SK-N-MC (cell line): ENCODE measurements around the gene FCHSD2.

Experiments used
- DNase-seq: peaks from one replicate; pipeline ENCODE4 v3.0.0-alpha.2; 2011; ENCODE audit warnings: low read depth, low spot score
- H3K27ac ChIP-seq: fragments of 200-600 bp; sonication (generic); 2 replicates; pipeline ENCODE4 v1.5.1; 2016; ENCODE audit warnings: mixed run types
- H3K36me3 ChIP-seq: fragments of 200-600 bp; sonication (generic); 2 replicates; pipeline ENCODE4 v1.6.1; 2017; ENCODE audit warnings: antibody characterized with exemption, low read length, mixed read lengths; ENCODE audit not compliant: insufficient read depth
- H3K4me3 ChIP-seq: fragments of 200-600 bp; sonication (generic); 2 replicates; pipeline ENCODE4 v1.5.1; 2016
- H3K9ac ChIP-seq: fragments of 200-600 bp; sonication (generic); 2 replicates; pipeline ENCODE4 v1.8.0; 2017; ENCODE audit warnings: mixed run types, mixed read lengths; ENCODE audit not compliant: insufficient read length
- H3K9me3 ChIP-seq: fragments of 200-600 bp; sonication (generic); 2 replicates; pipeline ENCODE4 v1.6.1; 2017; ENCODE audit warnings: low read depth, mild to moderate bottlenecking, antibody characterized with exemption, low read length, moderate library complexity, mixed read lengths
- EZH2 ChIP-seq: fragments of 200-600 bp; sonication (generic); IDR thresholded peaks from one replicate; pipeline ENCODE4 v1.6.1; 2017; ENCODE audit warnings: antibody characterized with exemption
- FOXP2 ChIP-seq: optimal IDR thresholded peaks from 2 replicates; pipeline ENCODE3; 2011; ENCODE audit warnings: mild to moderate bottlenecking, moderate library complexity; ENCODE audit not compliant: insufficient read depth; ENCODE audit errors: extremely low read length, control extremely low read depth
- POLR2AphosphoS5 ChIP-seq: IDR thresholded peaks from 2 replicates; pipeline ENCODE4 v1.6.1; 2012; ENCODE audit warnings: mild to moderate bottlenecking, low read depth, low read length, borderline replicate concordance

Gene FCHSD2

DNA sequence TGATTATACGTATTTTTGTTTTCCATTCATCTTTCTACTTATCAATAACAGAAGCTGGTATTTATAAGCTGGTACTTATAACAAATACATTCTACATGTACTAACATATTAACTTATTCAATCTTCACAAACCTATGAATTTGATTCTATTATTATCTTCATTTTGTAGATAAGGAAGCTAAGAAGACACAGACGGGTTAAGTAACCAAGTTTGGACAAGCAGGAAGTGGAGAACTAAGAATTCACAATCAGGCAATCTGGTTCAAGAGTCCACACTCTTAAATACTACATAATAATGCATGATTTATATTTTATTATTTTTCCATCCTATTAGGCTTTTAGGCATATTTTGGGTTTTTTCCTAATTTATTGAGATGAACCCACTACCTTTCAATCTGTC is 25.0 kb downstream of the FCHSD2 start:
- Histone ChIP-seq H3K4me3 (no peak overlapping the region), H3K9ac (no peak overlapping the region), H3K27ac (no peak overlapping the region), H3K9me3 (no peaks in the 10 kb centered on the region), H3K36me3 (peaks cover 85% of the 10 kb centered on the region)
- no peak for TF ChIP-seq FOXP2
- TF ChIP-seq EZH2 = no peak
- no peak for TF ChIP-seq POLR2AphosphoS5
- no peak for DNase-seq

DNA sequence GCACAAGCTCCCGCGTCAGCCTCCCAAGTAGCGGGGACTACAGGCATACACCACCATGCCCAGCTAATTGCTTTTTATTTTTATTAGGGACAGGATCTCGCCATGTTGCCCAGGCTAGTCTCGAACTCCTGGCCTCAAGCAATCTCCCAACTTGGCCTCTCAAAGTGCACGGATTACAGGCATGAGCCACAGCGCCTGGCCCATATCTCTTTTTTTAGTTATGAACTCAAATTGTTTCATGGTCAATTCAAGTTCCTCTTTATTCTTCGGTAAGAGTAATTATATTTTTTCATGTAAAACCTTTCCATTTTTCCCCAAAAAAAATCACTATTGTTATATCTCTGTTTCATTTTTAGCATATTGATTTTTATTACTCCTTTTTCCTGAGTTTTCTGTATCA is 25.5 kb downstream of the FCHSD2 start:
- TF ChIP-seq POLR2AphosphoS5 (no peak), EZH2 (no peak)
- Histone ChIP-seq H3K9ac (no peak overlapping the region), H3K4me3 (no peak overlapping the region), H3K36me3 (peaks cover 86% of the 10 kb centered on the region), H3K27ac (no peak overlapping the region), H3K9me3 (no peaks in the 10 kb centered on the region)
- DNase-seq = no peak

DNA sequence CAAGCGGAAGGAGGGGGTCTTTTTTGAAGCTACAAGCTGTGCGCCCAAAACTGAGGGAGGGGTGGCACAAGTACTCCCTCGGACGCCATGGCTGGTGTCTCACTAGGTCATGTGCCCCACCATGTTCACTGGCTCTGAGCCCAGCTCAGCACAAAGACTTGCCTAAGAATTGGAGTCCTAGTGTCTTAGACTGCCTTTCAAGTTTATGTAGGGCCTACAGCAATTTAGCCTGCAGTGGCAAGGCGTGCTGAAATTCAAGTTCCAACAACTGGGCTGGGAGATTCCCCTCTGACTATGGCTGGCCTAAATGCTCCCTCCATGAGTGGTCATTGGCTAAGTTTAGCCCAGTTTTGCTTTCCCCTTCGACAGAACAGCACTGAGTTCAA is 27.3 kb downstream of the FCHSD2 start:
- Histone ChIP-seq H3K4me3 (no peak overlapping the region), H3K36me3 (peaks cover 77% of the 10 kb centered on the region), H3K27ac (no peak overlapping the region), H3K9ac (no peak overlapping the region), H3K9me3 (peaks cover 7% of the 10 kb centered on the region; the same call in 1 of the 2 replicates)
- no peak for TF ChIP-seq POLR2AphosphoS5
- no peak for TF ChIP-seq FOXP2
- no peak for TF ChIP-seq EZH2
- no peak for DNase-seq

DNA sequence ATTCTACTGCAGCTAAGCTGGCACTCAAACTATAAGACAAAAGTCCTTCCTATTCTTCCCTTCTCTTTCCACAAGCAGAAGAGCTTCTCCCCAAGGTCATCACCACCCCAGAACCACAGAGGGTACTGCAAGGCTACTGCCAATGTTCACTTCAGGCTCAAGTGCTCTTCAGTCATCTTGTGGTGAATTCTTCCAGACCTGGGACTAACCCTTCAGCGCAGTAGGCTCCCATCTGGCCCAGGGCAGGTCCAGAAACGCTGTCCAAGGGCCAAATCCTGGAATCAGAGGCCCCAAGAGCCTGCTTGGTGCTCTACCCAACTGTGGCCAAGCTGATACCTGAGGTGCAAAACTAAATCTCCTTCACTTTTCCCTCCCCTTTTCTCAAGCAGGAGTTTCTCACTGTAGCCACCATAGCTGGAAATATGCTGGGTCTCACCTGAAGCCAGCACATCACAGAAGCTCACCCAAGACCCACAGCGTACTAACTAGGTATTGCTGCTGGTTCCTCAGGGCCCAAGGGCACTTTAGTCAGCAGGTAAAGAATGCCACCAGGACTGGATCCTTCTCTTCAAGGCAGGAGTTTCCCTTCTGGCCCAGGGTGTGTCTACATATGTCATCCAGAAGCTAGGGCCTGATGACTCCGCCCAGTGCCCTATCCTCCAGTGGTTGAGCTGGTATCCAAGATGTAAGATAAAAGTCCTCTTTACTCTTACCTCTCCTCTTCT is 27.8 kb downstream of the FCHSD2 start:
- TF ChIP-seq EZH2 (no peak), POLR2AphosphoS5 (no peak), FOXP2 (no peak)
- Histone ChIP-seq H3K27ac (no peak overlapping the region), H3K9ac (no peak overlapping the region), H3K36me3 (peaks cover 72% of the 10 kb centered on the region), H3K9me3 (peaks cover 8% of the 10 kb centered on the region; the same call in 1 of the 2 replicates), H3K4me3 (no peak overlapping the region)
- no peak for DNase-seq

GRCh38 chr11:73113426-73113825 is 28.7 kb downstream of the FCHSD2 start:
- H3K9ac ChIP-seq = no peak overlapping the region
- no peak for DNase-seq
- H3K9me3 ChIP-seq = peaks cover 8% of the 10 kb centered on the region; the same call in 1 of the 2 replicates
- H3K36me3 ChIP-seq = peaks cover 64% of the 10 kb centered on the region
- H3K27ac ChIP-seq = no peak overlapping the region
- no peak overlapping the region for H3K4me3 ChIP-seq
- no peak for TF ChIP-seq POLR2AphosphoS5
- no peak for TF ChIP-seq FOXP2
- no peak for TF ChIP-seq EZH2

DNA sequence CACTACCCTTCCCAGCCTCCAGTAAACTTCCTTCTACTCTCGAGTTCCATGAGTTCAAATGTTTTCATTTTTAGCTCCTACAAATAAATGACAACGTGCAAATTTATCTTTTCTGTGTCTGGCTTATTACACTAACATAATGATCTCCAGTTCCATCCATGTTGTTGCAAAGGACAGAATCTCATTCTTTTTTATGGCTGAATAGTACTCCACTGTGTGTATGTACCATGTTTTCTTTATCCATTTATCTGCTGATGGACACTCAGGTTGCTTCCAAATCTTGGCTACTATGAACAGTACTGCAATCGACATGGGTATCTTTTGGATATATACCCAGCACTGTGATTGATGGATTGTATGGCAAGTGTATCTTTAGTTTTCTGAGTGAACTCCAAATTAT is 34.5 kb downstream of the FCHSD2 start:
- TF ChIP-seq FOXP2 (no peak), POLR2AphosphoS5 (no peak), EZH2 (no peak)
- peaks cover 12% of the 10 kb centered on the region for H3K36me3 ChIP-seq
- H3K9ac ChIP-seq = no peak overlapping the region
- H3K9me3 ChIP-seq = peaks cover 8% of the 10 kb centered on the region; the same call in 1 of the 2 replicates
- H3K27ac ChIP-seq = no peak overlapping the region
- no peak for DNase-seq
- H3K4me3 ChIP-seq = no peak overlapping the region

- H3K4me3 ChIP-seq = no peak overlapping the region
- 0 out of 2 replicates have a peak overlapping the region, but pooled peaks have one; percentile 49 for H3K27ac ChIP-seq
- no peak for DNase-seq
- H3K36me3 ChIP-seq = peaks cover 12% of the 10 kb centered on the region
- TF ChIP-seq FOXP2 (no peak), POLR2AphosphoS5 (no peak), EZH2 (no peak)
- peaks cover 8% of the 10 kb centered on the region; the same call in 1 of the 2 replicates for H3K9me3 ChIP-seq
- H3K9ac ChIP-seq = no peak overlapping the region
These were observed 35.8 kb downstream of the FCHSD2 start for GRCh38 chr11:73106347-73106746.

GRCh38 chr11:73100578-73100977 is 41.5 kb downstream of the FCHSD2 start:
- no peak for TF ChIP-seq FOXP2
- TF ChIP-seq POLR2AphosphoS5 = no peak
- TF ChIP-seq EZH2 = no peak
- Histone ChIP-seq H3K4me3 (no peak overlapping the region), H3K9me3 (no peaks in the 10 kb centered on the region), H3K36me3 (peaks cover 16% of the 10 kb centered on the region), H3K9ac (no peak overlapping the region), H3K27ac (no peak overlapping the region)
- no peak for DNase-seq

- H3K9me3 ChIP-seq = no peaks in the 10 kb centered on the region
- peaks cover 16% of the 10 kb centered on the region for H3K36me3 ChIP-seq
- no peak overlapping the region for H3K9ac ChIP-seq
- no peak for TF ChIP-seq POLR2AphosphoS5
- TF ChIP-seq FOXP2 = no peak
- TF ChIP-seq EZH2 = no peak
- H3K27ac ChIP-seq = no peak overlapping the region
- DNase-seq = no peak
- H3K4me3 ChIP-seq = no peak overlapping the region
These were observed 42.4 kb downstream of the FCHSD2 start for GRCh38 chr11:73099512-73100266.
